Left lobe of liver (tissue), 2 donors: ENCODE results near the gene ASTN2. TPM values are rescaled to one million over a fixed set of nuclear protein-coding genes. Genes with fewer than 3 reads are reported as not detected.
A peak's percentile ranks its signal among the peaks of the same experiment; 100 is the strongest.
"Not testable (repeated sequence)": the region's sequence is repeated elsewhere in the genome, so short reads cannot be mapped to it uniquely, and the experiment has no call there.

Experiments
- ATAC-seq: fragments of 200-7000 bp; cut with Tn5 transposase; one replicate; pipeline ENCODE4 v1.9.1; 2020; ENCODE audit warnings: mild to moderate bottlenecking, moderate library complexity
- DNase-seq: peaks from one replicate; pipeline ENCODE4 v3.0.0-alpha.2; 2020; ENCODE audit warnings: low spot score
- total RNA-seq: library from RNA; stranded (reverse); gene quantifications from one replicate; pipeline ENCODE4 v1.2.1, GENCODE V29; 2021
- donor health status: DM: no; HTN: no; CAD: no; lungs with moderate emphysema.
- donor health status: DM: no; HTN: yes; CAD: no.

The ASTN2 gene
- total RNA-seq, 1 donor from 2014 or later, result 2.9 TPM

DNA sequence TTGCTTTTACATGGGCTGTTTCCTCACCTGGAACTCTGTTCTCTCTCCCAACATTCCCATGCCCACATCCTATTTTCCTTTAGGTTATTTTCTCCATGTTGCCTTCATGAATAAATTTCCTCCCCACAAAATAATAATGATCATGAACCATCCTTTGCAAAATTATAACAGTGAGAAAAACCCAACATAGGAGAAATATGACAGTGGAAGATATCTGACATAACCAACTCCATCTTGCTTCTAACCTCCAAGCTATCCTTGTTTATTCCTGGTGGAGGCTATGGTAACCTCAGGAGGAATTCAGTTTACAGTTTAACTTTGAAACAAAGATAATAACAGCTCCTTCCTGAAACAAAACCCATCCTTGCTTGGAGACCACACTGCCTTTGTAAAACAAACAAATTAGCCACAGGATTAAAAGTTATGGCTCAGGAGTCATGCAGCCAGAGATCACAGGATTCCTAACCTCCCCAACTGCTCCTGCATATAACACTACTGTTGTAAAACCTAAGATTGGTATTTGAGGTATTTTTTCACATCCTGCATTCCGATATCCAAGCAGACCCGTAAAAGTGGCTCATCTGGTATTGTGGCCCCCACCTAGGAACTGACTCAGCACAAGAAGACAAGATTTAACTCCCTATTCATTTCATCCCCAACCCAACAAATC is 515.4 kb downstream of the ASTN2 start:
- ATAC-seq (no peak), DNase-seq (no peak)

DNA sequence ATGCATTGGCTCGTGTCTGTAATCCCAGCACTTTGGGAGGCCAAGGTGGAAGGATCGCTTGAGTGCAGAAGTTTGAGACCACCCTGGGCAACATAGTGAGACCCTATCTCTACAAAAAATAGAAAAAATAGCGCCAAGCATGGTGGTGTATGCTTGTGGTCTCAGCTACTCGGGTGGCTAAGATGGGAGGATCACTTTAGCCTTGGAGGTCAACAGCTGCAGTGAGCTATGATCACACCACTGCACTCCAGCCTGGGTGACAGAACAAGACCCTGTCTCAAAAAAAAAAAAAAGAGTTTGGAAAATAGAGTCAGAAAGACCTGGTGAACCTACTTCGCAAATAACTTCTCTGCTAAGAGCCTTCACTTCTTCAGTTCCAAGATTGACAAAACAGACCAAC is 516.7 kb downstream of the ASTN2 start:
- ATAC-seq, DNase-seq: not testable (repeated sequence)

DNA sequence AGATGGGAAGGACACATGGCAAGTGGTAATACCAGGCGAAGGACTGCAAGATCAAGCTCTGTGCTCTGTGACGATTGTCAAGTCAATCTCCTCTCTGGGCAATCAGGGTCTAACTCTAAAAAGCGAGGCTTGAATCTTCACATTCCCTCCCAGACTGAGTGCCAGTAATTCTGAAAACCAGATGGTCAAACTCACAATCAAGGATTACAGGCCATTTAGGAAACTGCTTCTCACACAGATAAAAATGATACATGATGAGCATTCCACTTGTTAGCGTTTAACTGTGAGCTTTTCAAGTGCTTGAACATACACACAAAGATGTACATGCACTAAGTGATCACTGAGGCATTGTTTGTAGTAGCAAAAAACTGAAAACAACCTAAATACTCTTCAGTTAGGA is 517.7 kb downstream of the ASTN2 start:
- DNase-seq (no peak), ATAC-seq (no peak)

DNA sequence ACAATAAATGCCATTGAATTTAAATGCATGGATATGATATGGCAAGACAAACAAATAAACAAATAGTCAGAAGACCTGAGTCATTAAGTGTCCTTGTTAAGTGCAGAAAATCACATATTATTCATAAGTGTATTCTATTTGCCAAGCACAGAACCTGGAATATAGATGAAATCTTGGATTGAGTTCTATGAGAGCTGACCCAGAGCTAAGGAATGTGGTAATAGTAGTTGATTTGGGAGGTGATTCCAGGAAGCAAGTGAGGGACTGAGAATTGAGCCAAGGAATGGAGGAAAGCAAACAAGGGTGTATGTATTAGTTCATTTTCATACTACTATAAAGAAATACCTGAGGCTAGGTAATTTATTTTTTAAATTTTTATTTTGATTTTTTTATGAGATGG is 518.9 kb downstream of the ASTN2 start:
- no peak for DNase-seq
- no peak for ATAC-seq

DNA sequence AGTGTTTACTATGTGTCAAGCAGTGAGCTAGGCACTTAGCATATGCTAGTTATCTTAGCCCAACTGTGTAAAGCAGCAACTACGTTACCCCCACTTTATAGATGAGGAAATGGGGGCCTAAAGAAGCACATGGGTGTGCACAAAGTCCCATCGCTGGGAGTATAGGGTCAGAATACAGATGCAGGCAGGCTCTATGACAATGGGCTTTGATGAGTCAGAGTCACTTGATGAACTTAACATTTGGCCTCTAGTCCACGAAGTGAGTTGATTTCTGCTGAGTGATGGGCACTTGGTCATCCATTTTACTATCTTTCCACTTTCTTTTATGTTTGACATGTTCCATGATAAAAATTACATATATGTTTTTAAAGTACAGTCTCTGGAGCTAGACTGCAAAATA is 523.4 kb downstream of the ASTN2 start:
- no peak for DNase-seq
- no peak for ATAC-seq

DNA sequence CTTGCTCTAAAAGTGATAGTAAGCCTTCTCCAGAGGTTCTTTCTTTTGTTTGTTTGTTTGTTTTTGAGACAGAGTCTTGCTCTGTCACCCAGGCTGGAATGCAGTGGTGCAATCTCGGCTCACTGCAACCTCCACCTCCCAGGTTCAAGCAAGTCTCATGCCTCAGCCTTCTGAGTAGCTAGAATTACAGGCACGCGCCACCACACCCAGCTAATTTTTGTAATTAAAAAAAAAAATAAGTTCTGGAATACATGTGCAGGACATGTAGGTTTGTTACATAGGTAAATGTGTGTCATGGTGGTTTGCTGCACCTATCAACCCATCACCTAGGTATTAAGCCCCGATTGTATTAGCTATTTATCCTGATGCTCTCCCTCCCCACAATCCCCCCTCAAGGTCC is 526.4 kb downstream of the ASTN2 start:
- ATAC-seq, DNase-seq: not testable (repeated sequence)

DNA sequence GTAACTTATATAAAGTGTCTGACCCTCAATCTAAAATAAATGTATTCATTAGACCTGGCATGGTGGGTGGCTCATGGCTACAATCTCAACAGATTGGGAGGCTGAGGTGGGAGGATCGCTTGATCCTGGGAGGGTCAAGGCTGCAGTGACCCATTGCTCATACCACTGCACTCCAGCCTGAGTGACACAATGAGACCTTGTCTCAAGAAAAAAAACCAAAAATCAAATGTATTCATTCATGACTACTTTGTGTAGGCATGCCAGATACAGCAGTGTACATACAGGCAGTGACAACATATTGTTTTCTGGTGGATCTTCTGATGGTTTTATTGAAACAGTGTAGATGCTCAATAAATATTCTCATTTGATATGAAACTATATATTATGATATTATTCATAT is 526.8 kb downstream of the ASTN2 start:
- DNase-seq (no peak), ATAC-seq (no peak)

DNA sequence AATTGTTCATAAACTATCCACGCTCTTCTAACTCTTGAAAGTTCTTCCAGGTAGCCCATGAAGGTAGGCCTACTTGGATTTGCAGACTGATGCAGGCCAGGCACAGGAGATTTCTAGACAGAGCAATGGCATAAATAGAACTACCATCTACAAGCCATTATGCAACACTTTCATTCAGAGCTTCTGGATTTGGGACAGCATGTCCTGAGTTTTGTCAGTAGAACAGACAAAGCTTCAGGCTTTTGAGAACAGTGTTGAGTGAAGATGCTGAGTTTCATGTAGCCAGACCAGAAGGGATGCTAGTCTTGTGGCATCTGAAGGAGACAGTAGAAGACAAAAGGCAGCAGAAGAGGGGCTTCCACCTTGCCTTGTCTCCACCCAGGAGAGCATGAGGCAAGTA is 531.2 kb downstream of the ASTN2 start:
- ATAC-seq (no peak), DNase-seq (no peak)

DNA sequence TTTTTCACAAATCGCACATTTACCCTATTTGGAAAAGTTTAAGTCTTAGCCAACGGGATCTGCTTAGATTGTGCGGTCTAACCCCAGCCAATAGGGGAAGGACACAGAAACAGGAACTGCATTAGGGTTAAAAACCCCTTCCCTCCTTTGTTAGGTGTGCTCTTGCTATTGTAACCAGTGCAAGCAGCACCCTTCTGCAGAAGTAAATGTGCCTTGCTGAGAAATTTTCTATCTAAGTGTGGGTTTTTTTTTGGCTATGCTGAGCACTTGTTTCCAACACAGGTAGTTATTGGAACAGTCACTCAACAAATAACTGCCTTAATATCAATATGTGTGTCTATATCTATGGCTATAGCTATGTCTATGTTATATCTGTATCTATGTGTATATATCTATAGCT is 537.8 kb downstream of the ASTN2 start:
- ATAC-seq (no peak), DNase-seq (no peak)

DNA sequence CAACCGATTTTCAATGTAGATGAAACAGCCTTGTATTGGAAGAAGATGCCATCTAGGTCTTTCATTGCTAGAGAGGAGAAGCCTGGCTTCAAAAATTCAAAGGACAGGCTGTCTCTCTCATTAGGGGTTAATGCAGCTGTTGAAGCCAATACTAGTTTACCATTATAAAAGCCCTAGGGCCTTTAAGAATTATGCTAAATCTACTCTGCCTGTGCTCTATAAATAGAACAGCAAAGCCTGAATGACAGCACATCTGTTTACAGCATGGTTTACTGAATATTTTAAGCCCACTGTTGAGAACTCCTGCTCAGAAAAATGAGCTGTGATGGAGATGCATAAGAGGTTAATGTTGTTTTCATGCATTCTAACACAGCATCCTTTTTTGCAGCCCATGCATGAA is 539.3 kb downstream of the ASTN2 start:
- no peak for ATAC-seq
- no peak for DNase-seq

DNA sequence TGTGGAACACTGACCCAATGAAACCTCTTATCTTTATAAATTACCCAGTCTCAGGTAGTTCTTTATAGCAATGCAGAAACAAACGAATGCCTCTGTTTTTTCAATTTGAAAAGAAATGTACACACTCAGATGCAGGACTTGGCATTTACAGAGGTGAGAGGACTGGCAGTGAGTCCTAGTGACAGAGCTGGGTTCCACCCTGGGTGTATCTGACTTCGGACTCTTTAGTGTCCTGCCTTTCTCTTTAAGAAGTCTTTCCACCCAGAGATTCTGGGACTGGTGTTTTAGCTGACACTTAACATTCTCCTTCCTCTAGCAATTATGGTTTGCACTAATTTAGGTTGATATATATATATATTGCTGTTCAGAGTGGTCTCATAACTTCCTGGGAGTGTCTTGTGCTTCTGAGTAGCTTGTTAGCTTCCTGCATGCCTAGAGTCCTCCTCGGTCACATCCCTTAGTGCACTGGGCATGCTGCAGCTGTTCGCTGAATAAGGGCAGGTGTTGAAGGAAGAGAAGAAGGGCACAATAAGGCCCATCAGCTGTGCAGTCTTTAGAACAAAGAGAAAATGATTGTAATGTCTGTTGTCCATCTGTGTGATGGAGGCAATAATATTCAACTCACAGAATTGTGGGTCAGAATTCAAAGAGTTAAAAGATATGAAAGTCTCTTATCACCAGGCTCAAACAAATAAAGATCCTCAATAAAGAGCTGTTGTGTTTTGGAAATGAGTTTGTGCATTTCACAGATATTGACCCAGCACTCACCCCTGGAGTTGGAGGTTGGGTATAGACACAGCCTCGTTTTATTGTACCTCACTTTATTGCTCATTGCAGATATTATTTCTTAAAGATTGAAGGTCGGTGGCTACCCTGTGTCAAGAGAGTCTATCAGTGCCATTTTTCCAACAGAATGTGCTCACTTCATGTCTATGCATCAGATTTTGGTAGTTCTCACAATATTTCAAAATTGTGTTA is 540.6 kb downstream of the ASTN2 start:
- no peak for DNase-seq
- no peak for ATAC-seq

DNA sequence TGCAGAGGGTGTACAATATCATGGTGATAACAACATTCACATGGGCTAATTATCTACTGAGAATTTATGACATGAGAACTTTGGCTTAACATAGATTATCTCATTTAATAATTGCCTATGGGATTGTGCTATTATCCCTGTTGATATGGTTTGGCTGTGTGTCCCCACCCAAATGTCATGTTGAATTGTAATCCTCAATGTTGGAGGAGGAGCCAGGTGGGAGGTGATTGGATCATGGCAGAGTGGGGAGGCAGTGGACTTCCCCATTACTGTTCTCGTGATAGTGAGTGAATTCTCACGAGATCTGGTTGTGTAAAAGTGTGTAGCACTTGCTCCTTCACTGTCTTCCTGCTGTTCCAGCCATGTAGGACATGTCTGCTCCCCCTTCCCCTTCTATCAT is 541.4 kb downstream of the ASTN2 start:
- ATAC-seq (no peak), DNase-seq (no peak)

DNA sequence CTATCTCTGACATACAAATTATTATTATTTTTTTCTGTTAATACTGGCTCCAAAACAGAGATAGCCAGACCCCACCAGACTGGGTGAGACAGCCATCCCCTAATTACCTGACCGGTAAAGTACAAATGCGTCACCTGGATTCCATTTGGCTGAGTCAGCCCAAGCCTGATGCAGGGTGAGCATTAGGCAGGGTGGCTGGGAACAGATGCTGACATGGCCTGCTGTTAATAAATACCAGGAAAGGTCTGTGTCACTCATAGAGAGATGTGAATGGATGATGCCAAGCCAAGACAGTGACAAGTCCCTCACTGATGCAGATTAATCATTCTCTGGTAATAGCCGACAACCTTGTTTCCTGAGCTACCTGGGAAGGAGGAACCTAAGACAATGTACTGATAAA is 544.3 kb downstream of the ASTN2 start:
- DNase-seq (no peak), ATAC-seq (no peak)

DNA sequence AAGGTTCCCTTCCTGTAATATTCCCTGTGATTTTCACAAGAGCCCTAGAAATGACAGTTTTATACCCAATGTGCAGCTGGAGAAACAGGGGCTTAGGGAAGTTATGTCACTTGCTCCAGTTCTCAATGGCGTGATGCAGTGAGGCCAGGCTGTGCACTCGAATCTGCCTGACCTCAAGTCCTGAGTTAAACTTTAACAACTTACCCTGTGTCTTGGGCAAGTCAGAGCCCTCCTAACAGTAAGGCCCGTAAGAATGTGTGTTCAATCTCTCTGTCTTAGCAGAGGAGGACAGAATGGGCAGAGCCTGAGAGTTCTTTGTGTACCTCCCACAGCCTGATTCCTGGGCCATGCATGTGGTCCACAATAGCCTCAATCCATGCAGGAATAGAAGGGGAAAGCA is 546.7 kb downstream of the ASTN2 start:
- no peak for DNase-seq
- peak; percentile 70 for ATAC-seq

DNA sequence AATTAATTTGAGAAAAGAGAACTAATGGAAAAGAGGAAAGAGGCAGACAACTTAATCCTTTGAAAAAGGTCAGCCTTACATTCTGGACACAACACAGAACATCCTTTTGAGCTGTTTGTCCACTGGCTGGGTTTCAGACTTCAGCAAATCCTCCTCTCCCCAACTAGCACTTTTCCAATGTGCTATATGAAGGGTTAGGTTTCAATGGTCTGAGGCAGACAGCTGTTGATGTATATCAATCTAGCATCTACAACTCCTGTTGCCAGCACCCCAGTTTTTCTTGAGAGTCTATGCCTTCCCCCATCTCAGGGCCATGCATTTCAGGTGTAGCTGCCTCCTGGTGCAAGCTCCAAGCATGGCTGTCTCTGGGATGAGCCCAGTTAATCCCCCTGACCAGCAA is 553.5 kb downstream of the ASTN2 start:
- ATAC-seq (no peak), DNase-seq (no peak)

DNA sequence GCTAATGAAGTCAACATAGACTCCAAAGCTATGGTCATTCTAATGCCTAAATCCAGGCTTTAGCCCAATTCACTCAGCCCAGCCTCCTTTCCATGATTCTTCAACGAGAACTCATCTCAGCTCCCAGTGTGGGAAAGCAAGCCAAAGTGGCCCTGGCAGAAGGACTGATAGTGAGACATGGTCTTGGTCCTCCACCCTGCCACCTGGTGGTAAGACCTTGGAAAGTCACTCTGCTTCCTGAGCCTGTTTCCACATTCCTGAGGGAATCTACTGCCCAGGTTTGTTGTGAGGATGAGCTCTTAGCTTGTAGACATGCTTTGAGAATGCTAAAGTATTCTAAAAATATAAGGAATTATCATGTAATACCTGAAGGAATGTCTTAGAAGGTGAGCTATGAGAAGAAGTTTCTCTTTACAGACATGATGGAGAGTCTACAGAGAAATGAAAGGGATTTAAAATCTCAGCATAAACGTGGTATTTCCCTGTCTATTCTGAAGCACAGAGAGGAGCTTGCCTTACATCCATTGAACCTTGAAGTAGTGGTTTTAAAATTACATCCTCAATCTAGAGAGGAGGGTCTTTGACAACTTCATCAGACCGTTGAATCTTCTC is 554.2 kb downstream of the ASTN2 start:
- peak; percentile 100 for ATAC-seq
- peak; percentile 68 for DNase-seq

DNA sequence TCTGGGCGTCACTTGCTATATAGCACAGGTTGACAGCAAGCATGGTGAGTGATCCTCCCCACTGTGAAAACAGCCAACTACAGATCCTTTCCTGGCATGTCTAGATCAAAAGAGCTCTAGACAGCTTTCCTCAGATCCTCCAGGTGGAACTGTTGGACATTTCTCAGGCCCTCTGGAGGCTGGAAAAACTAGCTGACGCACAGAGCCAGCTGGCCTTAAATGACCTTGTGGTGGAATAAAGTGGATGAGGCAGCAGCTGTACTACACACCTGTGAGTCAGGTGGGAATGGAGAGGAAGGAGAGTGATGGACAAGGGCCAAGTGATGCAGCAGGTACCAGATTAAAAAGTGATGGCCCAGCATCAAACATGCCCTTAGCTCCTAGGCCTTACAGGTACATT is 555.1 kb downstream of the ASTN2 start:
- DNase-seq, result no peak

DNA sequence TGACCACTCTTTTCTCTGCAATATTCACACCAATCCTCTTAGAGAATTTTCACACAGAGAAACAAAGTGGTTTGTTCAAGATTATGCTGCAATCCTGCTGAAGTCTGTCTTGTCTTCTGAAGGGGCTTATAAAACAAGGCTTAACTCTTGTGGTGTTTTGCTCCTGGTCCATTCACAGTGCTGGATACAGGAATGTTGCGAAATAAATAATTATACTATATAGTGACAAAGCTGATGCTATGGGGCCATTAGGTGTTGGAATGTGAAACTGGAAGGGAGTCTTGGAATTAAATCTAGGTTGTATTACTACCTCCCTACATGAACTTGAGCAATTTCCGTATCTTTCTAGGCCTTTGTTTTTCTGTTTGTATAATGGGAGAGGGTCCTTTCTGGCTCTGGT is 557.5 kb downstream of the ASTN2 start:
- ATAC-seq, result no peak
- no peak for DNase-seq

More for the DNA sequence above, 555.1 kb downstream of the ASTN2 start:
- ATAC-seq, result no peak

DNA sequence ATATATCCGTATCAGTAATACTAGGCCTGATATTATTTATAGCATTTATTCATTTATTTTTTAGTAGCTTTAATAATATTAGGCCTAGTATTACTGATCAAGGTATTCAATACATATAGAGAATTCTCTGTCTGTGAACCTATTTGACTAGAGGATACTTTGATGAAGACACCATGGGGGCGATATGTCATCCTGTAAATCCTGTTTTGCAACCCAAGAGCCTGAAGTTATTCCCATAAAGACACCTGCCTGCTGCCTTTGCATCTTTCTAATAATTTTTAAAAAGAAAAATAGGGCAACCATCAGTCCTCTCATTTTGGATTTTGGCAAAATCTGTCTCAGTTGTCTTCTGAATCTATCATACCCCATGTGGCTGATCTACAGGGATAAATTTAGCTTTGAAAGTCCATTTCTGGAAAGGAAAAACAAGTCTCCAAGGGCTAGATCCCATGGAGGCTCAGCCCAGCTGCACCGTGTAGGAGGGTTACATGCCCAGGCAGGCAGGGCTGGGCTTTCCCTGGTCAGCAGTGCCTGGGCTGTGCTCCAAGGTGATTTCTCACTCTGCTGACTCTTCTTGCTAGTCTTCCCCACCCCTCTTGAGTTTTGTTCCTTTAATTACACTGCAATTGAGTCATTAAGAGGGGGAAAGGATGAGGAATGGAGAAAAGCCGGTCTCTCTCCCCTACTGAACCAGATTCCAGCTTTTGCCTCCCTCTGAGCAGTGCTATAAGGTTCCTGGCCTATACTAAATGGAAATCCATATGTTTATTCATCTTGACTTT is 558.8 kb downstream of the ASTN2 start:
- ATAC-seq (no peak), DNase-seq (no peak)

DNA sequence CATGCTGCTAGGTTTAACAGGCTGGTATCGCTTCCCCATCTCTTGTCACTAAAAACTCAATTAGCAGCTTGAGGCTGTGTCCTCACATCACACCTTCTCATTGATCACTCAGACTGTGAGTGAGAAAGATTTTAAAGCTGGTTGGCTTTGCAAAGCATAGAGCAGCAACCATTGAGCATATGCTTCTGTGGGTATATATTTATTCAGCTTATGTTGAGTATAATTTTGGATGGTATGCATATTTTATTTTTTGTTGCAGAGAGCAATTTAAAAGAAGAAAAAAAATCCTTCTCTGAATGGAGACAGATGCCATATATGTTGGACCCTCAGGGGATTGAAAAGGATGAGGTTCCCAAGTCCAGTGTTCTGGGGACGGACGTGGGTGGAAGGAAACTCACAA is 565.1 kb downstream of the ASTN2 start:
- ATAC-seq (no peak), DNase-seq (no peak)

DNA sequence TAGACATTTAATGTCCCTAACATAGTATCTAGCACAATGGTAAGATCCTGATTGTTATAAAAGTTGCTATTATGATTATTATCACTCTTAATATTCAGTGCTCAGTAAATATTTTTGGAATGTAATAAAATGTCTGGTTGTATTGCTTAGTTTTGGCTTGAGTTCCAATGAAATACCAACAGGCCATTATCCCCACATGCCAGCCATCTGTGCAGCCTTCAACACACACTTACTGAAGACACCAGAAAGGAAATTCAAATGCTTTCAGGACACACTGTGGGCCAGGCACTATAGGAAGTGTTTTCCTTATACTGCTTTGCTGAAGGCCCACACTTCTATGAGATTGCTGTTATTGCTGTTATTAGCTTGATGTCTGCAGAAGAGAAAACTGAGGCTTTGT is 570.2 kb downstream of the ASTN2 start:
- DNase-seq, result no peak
- ATAC-seq, result no peak
